Activated T-cell treated with anti-CD3 and anti-CD28 coated beads, Interleukin-2, amount 50 U/mL, for 4 hours (primary cell): ENCODE results near the gene SAMD11. TPM values are rescaled to one million over a fixed set of nuclear protein-coding genes. Genes with fewer than 3 reads are reported as not detected.
A peak's percentile ranks its signal among the peaks of the same experiment; 100 is the strongest.
"Not testable (repeated sequence)": the region's sequence is repeated elsewhere in the genome, so short reads cannot be mapped to it uniquely, and the experiment has no call there.

Experiments
- ATAC-seq, 2 donors: fragments of 200-7000 bp; cut with Tn5 transposase; one replicate each; pipeline ENCODE4 v1.10.0; 2021
- DNase-seq: peaks from one replicate; pipeline ENCODE4 v3.0.0-alpha.2; 2020
- H3K27me3 Mint-ChIP-seq: one replicate; pipeline ENCODE4 v1.8.0; 2021; ENCODE audit warnings: low read depth, mixed read lengths
- H3K36me3 Mint-ChIP-seq: one replicate; pipeline ENCODE4 v1.8.0; 2022; ENCODE audit warnings: mixed read lengths; ENCODE audit not compliant: insufficient read depth
- H3K4me1 Mint-ChIP-seq: one replicate; pipeline ENCODE4 v1.8.0; 2021; ENCODE audit warnings: low read depth, mixed read lengths
- H3K4me3 Mint-ChIP-seq: one replicate; pipeline ENCODE4 v1.8.0; 2021; ENCODE audit warnings: mild to moderate bottlenecking, moderate library complexity, mixed read lengths
- H3K9me3 Mint-ChIP-seq: one replicate; pipeline ENCODE4 v1.8.0; 2021; ENCODE audit warnings: mixed read lengths
- total RNA-seq, 3 donors: library from RNA; stranded (reverse); gene quantifications; one replicate each; pipeline ENCODE4 v1.2.1, GENCODE V29; 2021

SAMD11 gene
- total RNA-seq, 3 donors from 2014 or later, result not detected

GRCh38 chr1:941015-941587 is 17.4 kb downstream of the SAMD11 start:
- DNase-seq (no peak), ATAC-seq (peak; percentile 7 to 16)
- peaks cover 14% of the 10 kb centered on the region for H3K36me3 Mint-ChIP-seq
- peak overlapping the region; percentile 69 for H3K4me3 Mint-ChIP-seq
- peaks cover 5% of the 10 kb centered on the region for H3K4me1 Mint-ChIP-seq
- H3K9me3 Mint-ChIP-seq, result no peaks in the 10 kb centered on the region
- peaks cover 34% of the 10 kb centered on the region for H3K27me3 Mint-ChIP-seq

GRCh38 chr1:941588-942383 is 18.1 kb downstream of the SAMD11 start:
- Mint-ChIP-seq H3K27me3 (peaks cover 32% of the 10 kb centered on the region), H3K4me1 (peaks cover 5% of the 10 kb centered on the region), H3K36me3 (peaks cover 14% of the 10 kb centered on the region), H3K4me3 (peak overlapping the region; percentile 69), H3K9me3 (no peaks in the 10 kb centered on the region)
- DNase-seq (no peak), ATAC-seq (peak; percentile 19 to 28)

DNA sequence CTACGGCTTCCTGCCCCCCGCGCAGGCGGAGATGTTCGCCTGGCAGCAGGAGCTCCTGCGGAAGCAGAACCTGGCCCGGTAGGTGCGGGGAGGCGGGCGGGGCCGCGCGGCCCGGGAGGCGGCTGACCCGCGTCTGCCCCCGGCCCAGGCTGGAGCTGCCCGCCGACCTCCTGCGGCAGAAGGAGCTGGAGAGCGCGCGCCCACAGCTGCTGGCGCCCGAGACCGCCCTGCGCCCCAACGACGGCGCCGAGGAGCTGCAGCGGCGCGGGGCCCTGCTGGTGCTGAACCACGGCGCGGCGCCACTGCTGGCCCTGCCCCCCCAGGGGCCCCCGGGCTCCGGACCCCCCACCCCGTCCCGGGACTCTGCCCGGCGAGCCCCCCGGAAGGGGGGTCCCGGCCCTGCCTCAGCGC is 18.7 kb downstream of the SAMD11 start:
- Mint-ChIP-seq H3K4me3 (no peak overlapping the region), H3K27me3 (peaks cover 29% of the 10 kb centered on the region), H3K4me1 (peaks cover 5% of the 10 kb centered on the region), H3K36me3 (peaks cover 16% of the 10 kb centered on the region), H3K9me3 (no peaks in the 10 kb centered on the region)
- ATAC-seq, result peak; percentile 9 to 16
- no peak for DNase-seq

- no peak for ATAC-seq
- H3K4me3 Mint-ChIP-seq, result no peak overlapping the region
- no peaks in the 10 kb centered on the region for H3K9me3 Mint-ChIP-seq
- peaks cover 5% of the 10 kb centered on the region for H3K4me1 Mint-ChIP-seq
- no peak for DNase-seq
- peaks cover 25% of the 10 kb centered on the region for H3K27me3 Mint-ChIP-seq
- peaks cover 16% of the 10 kb centered on the region for H3K36me3 Mint-ChIP-seq
Measured at GRCh38 chr1:942864-943533, 19.3 kb downstream of the SAMD11 start.

- no peak for DNase-seq
- Mint-ChIP-seq H3K4me1 (peaks cover 5% of the 10 kb centered on the region), H3K27me3 (peaks cover 17% of the 10 kb centered on the region), H3K4me3 (no peak overlapping the region), H3K36me3 (peaks cover 19% of the 10 kb centered on the region), H3K9me3 (no peaks in the 10 kb centered on the region)
- ATAC-seq, result no peak
Measured at GRCh38 chr1:943545-944340, 20.0 kb downstream of the SAMD11 start.

DNA sequence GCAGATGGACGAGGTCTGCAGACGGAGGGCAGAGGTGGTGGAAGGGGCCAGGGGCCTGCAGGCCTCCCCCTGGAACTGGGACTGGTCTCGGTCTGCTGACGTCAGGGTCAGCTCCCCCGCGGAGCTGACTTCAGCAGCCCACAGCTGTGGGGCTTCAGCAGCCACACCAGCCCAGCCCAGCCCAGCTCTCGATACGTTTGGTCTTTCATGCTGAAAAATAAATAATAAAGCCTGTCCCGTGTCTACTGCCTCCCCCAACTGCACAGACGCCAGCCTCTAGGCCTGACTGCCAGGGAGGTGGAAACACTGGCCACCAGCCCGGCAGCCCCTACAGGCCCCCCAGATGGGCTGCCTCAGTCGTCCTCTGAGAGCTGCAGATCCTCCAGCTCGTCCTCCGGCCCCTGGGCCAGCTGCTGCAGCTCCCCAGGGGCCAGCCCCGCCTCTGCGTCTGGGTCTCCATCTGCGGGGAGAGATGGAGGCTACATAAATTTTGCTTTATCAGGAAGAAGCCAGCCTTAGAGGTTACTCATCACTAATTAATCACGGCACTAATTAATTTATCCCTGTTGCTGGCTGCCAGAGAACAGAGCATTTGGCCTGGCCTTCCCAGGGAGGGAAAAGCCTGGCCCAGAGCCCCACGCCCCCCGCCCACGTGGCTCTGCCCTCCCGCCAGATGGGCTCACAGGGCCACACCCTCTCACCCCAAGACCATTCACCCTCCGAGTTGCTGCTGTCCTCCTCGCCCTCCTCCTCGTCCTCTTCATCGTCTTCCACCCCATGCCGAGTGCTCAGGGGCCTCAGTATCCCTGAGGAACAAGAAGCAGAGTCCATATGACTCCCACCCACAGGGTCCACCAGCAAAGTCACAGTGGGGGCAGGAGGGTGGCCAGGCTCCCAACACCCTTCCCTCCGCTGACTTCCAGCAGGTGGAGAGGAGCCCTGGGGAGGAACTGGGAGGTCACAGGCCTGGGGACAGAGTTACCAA is 20.9 kb downstream of the SAMD11 start:
- H3K36me3 Mint-ChIP-seq, result peaks cover 24% of the 10 kb centered on the region
- no peak for ATAC-seq

GRCh38 chr1:945688-946556 is 22.2 kb downstream of the SAMD11 start:
- Mint-ChIP-seq H3K27me3 (peaks cover 5% of the 10 kb centered on the region), H3K4me3 (no peak overlapping the region), H3K4me1 (peaks cover 3% of the 10 kb centered on the region), H3K36me3 (peaks cover 35% of the 10 kb centered on the region), H3K9me3 (no peaks in the 10 kb centered on the region)
- no peak for ATAC-seq
- DNase-seq, result no peak

More for the DNA sequence above, 20.9 kb downstream of the SAMD11 start:
- no peak for DNase-seq
- peaks cover 9% of the 10 kb centered on the region for H3K27me3 Mint-ChIP-seq
- H3K9me3 Mint-ChIP-seq, result no peaks in the 10 kb centered on the region
- H3K4me1 Mint-ChIP-seq, result peaks cover 3% of the 10 kb centered on the region
- H3K4me3 Mint-ChIP-seq, result no peak overlapping the region

- H3K9me3 Mint-ChIP-seq, ATAC-seq, H3K4me3 Mint-ChIP-seq, H3K4me1 Mint-ChIP-seq, H3K27me3 Mint-ChIP-seq, DNase-seq: not testable (repeated sequence)
- peaks cover 41% of the 10 kb centered on the region for H3K36me3 Mint-ChIP-seq
Measured at GRCh38 chr1:946811-947210, 23.1 kb downstream of the SAMD11 start.

- Mint-ChIP-seq H3K9me3 (no peaks in the 10 kb centered on the region), H3K4me3 (no peak overlapping the region), H3K27me3 (no peaks in the 10 kb centered on the region), H3K36me3 (peaks cover 42% of the 10 kb centered on the region), H3K4me1 (no peaks in the 10 kb centered on the region)
- no peak for ATAC-seq
- DNase-seq, result no peak
Measured at GRCh38 chr1:947958-948357, 24.2 kb downstream of the SAMD11 start.

DNA sequence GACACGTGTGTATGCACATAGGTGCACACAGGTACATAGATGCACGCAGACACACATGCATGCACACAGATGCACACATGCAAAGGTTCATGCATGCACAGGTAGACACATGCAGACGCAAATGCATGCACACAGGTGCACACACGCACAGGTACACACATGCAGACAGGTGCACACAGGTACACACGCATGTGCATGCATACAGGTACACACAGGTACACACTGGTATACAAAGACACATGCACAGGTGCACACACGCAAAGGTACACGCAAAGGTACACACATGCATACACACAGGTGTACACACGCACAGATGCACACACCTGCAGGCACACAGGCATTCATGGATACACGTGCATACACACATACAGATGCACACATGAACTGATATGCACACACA is 26.5 kb downstream of the SAMD11 start:
- DNase-seq, result no peak
- Mint-ChIP-seq H3K4me3 (no peak overlapping the region), H3K27me3 (no peaks in the 10 kb centered on the region), H3K4me1 (no peaks in the 10 kb centered on the region), H3K9me3 (no peaks in the 10 kb centered on the region), H3K36me3 (peaks cover 46% of the 10 kb centered on the region)
- no peak for ATAC-seq

GRCh38 chr1:950881-951280 is 27.2 kb downstream of the SAMD11 start:
- DNase-seq, result no peak
- no peaks in the 10 kb centered on the region for H3K4me1 Mint-ChIP-seq
- ATAC-seq, result no peak
- peaks cover 47% of the 10 kb centered on the region for H3K36me3 Mint-ChIP-seq
- no peaks in the 10 kb centered on the region for H3K9me3 Mint-ChIP-seq
- H3K4me3 Mint-ChIP-seq, result no peak overlapping the region
- no peaks in the 10 kb centered on the region for H3K27me3 Mint-ChIP-seq

DNA sequence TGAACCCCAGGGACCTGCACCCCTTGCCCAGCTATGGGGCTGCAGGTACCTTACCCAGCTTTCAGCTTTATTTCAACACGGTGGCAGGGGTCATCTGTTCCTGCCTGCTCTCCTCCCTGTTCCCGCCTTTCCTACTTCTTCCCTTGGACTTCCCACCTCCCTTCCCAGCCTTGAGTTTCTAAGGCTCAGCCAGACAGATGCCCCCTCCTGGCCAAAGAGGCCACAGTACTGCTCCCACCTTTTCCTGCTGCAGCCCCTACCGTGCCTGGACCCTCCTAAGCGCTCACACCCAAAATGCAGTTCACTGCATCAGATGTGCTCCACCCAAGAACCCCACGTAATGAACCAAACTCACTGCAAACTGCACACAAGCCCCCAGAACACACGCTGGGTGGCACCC is 27.6 kb downstream of the SAMD11 start:
- no peak overlapping the region for H3K4me3 Mint-ChIP-seq
- DNase-seq (no peak), ATAC-seq (no peak)
- H3K4me1 Mint-ChIP-seq, result no peaks in the 10 kb centered on the region
- H3K27me3 Mint-ChIP-seq, result no peaks in the 10 kb centered on the region
- H3K9me3 Mint-ChIP-seq, result no peaks in the 10 kb centered on the region
- peaks cover 47% of the 10 kb centered on the region for H3K36me3 Mint-ChIP-seq
